Esophagus (tissue), 2 donors: ENCODE measurements around the gene TMEM175. TPM values are rescaled to one million over a fixed set of nuclear protein-coding genes. Genes with fewer than 3 reads are reported as not detected.

Source experiments
- H3K27ac ChIP-seq, 2 donors: one replicate each; pipeline ENCODE4 v1.5.1; 2013; ENCODE audit warnings: low read depth in 2 of 2, mild to moderate bottlenecking in 2 of 2, inconsistent platforms in 1 of 2, low read length in 1 of 2, moderate library complexity in 1 of 2
- H3K27me3 ChIP-seq, 2 donors: one replicate each; pipeline ENCODE4 v1.6.1; 2013; ENCODE audit warnings: low read length in 2 of 2, control low read depth in 1 of 2, mild to moderate bottlenecking in 1 of 2; ENCODE audit not compliant: insufficient read depth in 2 of 2, control insufficient read depth in 1 of 2
- H3K36me3 ChIP-seq, 2 donors: one replicate each; pipeline ENCODE4 v1.6.1; 2013; ENCODE audit warnings: low read length in 1 of 2; ENCODE audit not compliant: control insufficient read depth in 2 of 2, insufficient read depth in 2 of 2
- H3K4me1 ChIP-seq, 2 donors: one replicate each; pipeline ENCODE4 v1.6.1; 2013; ENCODE audit warnings: low read length in 1 of 2; ENCODE audit not compliant: control insufficient read depth in 2 of 2, insufficient read depth in 2 of 2
- H3K4me3 ChIP-seq, 2 donors: one replicate each; pipeline ENCODE4 v1.5.1; 2013; ENCODE audit warnings: low read length in 2 of 2, mild to moderate bottlenecking in 2 of 2, low read depth in 1 of 2, moderate library complexity in 1 of 2
- H3K9me3 ChIP-seq, 2 donors: one replicate each; pipeline ENCODE4 v1.6.1; 2013; ENCODE audit warnings: mild to moderate bottlenecking in 2 of 2, low read depth in 1 of 2, low read length in 1 of 2, moderate library complexity in 1 of 2; ENCODE audit not compliant: control insufficient read depth in 2 of 2, insufficient read depth in 1 of 2
- WGBS, 2 donors: extraction: QIAGEN DNeasy Blood & Tissue Kit; methylation state at CpG; one replicate each; pipeline ENCODE4 v1.1.7; 2013; 5-methylcytosine and 5-hydroxymethylcytosine counted together
- polyA plus RNA-seq, 2 donors: library from polyadenylated mRNA; stranded (reverse); fragments of 200-250 nt; gene quantifications; one replicate each; pipeline ENCODE4 v1.2.3, GENCODE V29; 2013
- donor health status: healthy with polysubstance abuse.
- donor health status: Bipolar disorder and iron deficiency.

Gene TMEM175
- polyA plus RNA-seq, 2 donors = 16.6 to 32.2 TPM

DNA sequence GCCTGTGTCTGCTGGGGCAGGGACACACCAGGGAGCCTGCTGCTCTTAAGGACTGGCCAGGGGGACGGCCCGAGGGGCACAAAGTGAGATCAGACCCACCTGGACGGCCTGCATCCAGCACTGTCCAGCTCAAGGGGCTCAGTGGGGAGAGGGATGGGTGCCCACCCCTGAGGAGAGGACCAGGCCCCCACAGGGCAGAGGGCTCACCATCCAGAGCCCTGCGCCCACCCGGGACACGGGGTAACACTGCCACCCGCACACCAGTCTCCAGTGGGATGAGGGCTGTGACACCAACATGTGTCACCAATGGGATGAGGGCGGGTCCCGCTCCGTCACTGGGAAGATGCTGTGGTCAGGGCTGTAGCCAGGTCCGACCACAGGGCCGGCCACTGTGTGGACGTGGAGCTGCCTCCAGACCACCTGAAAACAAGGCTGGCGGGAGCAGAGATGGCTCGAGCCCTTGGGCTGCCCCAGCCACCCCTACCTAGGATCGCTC lies 27.9 kb downstream of the TMEM175 start:
- Histone ChIP-seq H3K4me3 (no peak overlapping the region), H3K27ac (no peak overlapping the region), H3K36me3 (peaks cover 5 to 48% of the 10 kb centered on the region in 2 donors), H3K9me3 (no peaks in the 10 kb centered on the region), H3K27me3 (no peaks in the 10 kb centered on the region), H3K4me1 (peaks cover 7 to 28% of the 10 kb centered on the region in 2 donors)
- 89% methylated on average over 15 to 16 of the region's 16 CpGs for WGBS, 2 donors

DNA sequence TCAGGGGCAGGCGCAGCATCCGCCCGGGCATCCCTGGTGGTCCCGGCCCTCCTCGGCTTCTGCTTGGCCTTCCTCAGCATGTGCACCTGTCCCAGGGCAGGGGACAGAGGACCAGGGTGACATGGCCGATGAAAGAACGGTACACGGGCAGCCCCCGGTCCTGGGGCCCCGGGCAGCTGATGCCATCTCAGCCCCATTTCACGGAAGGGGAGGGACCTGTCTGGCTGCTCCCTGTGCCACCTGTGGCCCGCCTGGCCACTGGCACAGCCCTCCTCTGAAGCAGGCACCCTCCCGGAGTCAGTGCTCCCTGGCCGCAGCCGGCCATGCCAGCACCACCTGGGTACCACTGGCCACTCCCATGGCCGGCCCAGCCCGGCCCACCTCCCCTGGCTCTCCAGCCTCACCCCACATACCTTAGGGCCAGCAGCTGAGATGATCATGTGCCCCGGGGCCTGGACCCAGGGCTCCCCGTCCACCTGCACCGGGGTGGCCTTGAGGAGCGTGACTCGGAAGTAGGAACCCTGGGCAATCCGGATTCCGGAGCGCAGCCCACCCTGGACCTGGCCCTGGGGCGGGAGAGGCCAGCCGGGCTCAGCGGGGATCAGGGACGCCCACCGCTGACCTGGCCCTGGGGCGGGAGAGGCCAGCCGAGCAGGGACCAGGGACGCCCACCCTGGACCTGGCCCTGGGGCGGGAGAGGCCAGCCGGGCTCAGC lies 28.5 kb downstream of the TMEM175 start:
- H3K27me3 ChIP-seq = no peaks in the 10 kb centered on the region
- no peaks in the 10 kb centered on the region for H3K9me3 ChIP-seq
- H3K36me3 ChIP-seq = peaks cover 5 to 55% of the 10 kb centered on the region in 2 donors
- 89 to 90% methylated on average over 32 to 35 of the region's 35 CpGs for WGBS, 2 donors
- no peak overlapping the region for H3K27ac ChIP-seq
- peaks cover 7 to 28% of the 10 kb centered on the region in 2 donors for H3K4me1 ChIP-seq
- no peak overlapping the region for H3K4me3 ChIP-seq

DNA sequence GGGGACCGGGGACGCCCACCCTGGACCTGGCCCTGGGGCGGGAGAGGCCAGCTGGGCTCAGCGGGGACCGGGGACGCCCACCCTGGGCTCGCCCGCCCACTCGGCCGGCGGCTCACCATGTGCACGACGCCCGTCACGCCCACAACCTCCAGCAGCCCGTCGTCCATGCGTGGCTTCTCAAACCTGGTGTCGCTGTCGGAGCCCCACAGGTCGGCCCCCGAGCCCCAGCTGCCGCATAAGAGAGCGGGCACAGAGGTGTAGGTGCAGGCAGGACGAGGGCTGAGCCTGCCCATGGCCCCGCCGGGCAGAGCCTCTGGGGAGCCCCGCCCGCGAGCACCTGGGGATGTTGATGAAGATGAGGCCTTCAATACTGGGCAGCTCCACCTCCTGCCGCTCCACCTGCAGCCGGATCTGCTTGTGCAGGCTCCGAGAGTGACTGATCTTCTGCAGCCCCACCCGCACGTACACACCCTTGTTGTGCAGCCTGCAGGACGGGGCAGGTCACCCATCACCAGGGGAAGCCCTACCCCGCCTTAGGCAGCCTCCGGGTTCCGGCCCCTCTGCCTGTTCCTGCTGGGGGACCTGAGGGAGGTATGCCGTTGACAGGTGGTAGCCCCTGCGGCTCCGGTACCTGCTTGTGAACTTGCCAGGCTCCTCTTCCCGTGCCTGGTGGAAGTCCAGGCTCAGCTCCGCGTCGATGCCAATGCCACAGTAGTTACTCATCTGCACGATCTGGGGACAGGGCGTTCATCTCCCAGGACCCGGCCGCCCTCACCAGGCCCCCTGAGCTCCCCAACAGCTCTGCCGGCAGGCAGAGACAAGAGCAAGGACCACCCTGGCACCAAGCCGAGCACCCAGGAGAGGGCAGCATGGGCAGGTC lies 29.3 kb downstream of the TMEM175 start:
- Histone ChIP-seq H3K27me3 (no peaks in the 10 kb centered on the region), H3K36me3 (peaks cover 5 to 62% of the 10 kb centered on the region in 2 donors), H3K4me3 (no peak overlapping the region), H3K27ac (peak overlapping the region; percentile 57 to 81), H3K9me3 (no peaks in the 10 kb centered on the region), H3K4me1 (peaks cover 7 to 28% of the 10 kb centered on the region in 2 donors)
- WGBS, 2 donors = 58 to 71% methylated on average over 44 to 52 of the region's 52 CpGs

DNA sequence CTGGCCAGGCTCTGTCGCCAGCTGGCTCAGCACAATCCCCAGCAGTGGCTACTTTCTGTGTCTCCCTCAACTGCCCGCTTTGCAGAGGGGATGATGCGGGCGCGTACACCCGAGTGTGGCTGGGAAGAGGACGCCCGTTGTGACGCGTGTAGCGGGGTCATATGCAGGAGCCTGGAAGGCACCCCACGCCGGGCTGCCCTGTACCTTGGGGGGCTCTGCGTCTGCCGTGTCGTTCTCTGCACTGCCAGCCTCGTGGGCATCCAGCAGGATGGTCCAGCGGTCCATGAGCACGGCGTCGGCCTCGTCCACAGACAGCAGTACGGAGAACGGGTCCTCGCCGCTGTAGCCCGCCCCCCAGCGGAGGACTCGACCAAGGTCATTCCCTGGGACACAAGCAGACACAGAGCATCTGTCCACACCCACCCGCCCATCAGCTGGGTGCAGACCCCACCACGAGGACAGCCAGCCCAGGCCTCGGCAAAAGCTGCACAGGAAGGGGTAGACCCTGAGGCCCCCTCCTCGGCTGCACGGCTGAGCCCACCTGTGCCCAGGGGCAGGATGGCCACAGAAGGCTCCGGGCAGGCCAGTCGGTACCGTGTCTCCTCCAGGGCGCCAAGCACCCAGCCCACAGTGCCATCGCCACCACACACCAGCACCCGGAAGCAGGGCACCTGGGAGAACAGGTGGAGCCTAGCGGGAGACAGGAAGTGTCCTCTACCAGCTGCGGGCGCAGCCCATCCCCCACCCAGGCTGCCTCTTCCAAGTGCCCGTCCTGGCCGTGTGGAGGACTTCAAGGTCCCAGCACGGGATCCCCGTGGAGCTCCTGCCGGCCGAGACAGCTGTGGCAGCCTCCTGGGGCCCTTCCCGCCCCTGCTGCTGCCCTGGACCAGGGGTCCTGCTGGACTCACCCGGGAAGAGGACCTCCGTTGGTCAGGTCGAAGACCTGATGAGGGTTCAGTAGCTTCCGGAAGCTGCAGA lies 30.3 kb downstream of the TMEM175 start:
- Histone ChIP-seq H3K27me3 (no peaks in the 10 kb centered on the region), H3K36me3 (peaks cover 5 to 68% of the 10 kb centered on the region in 2 donors), H3K4me1 (peaks cover 7 to 29% of the 10 kb centered on the region in 2 donors), H3K9me3 (no peaks in the 10 kb centered on the region), H3K27ac (peak overlapping the region; percentile 57 to 81), H3K4me3 (no peak overlapping the region)
- WGBS, 2 donors = 85 to 87% methylated on average over 54 of the region's 54 CpGs

DNA sequence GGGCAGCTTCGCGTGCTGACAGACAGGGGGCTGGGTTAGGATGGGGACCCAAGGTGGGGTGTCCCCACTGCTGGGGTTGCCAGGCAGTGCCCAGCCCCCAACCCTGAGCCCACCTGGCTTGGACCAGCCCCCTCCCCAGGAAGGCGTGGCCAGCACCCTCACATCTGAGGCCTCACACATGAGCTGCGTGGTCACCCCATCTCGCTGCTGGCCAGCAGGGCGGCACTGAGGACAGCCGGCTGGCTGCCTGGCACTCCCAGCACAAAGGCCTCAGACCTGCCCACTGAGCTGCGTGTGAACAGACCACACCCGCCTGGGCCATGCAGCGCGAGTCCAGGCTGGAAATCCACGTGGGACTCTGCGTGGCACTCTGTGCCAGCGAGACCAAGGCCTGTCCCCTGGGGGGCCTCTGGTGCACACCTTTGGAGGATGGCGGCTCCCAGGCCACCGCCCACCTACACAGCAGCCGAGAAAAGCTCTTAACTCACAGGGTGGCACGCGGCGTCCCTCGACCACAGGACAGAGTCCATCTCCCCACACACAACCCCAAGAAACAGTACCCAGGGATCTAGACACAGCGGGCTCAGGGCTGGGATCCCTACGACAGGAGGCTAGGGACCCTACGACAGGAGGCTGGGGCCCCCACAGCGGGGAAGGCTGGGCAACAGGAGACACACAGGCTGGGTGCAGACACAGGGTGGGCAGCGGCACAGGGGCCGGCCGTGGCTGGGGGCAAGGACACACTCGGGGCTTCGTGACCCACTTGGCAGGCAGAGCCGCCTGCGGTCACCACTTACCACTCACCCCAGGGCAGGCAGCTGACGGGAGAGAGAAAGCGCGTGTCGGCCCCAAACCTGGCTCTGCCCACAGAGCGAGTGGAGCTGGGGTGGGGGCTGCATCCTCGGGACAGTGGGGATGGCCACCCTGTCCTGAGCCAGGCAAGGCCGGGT lies 31.3 kb downstream of the TMEM175 start:
- Histone ChIP-seq H3K27me3 (no peaks in the 10 kb centered on the region), H3K4me3 (no peak overlapping the region), H3K4me1 (peaks cover 7 to 32% of the 10 kb centered on the region in 2 donors), H3K9me3 (no peaks in the 10 kb centered on the region), H3K36me3 (peaks cover 1 to 60% of the 10 kb centered on the region in 2 donors), H3K27ac (peak overlapping the region in 1 of 2 donors; percentile 0)
- 82 to 86% methylated on average over 39 of the region's 39 CpGs for whole genome bisulfite sequencing, 2 donors

DNA sequence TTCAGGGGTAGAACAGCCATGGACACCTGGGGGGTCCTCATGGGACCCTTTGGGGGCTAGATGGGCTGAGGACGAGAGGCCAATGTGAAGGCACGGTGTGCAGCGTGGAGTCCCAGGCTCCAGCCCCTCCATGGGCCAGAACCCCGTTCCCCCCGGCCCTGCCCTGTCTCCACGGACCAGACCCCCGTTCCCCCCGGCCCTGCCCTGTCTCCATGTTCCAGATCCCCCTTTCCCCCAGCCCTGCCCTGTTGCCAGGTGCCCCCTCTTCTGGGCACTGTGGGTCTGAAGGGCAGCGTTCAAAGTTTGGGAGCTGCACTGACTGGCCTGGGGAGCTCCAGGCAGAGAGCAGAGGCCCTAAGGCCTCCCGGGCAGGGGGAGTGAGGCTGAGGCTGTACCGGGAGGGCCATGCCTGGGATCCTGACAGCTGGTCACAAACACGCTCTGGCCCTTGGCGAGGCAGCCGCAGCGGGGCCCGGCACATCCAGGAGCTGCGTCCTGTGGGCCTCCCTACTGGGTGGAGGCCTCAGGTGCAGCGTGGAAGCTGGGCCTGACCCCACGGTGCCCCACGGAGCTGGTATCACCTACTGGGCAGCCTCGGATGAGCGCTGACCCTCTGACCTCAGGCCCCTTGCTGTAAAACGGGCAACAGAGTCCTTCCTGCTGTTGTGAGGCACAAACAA lies 32.2 kb downstream of the TMEM175 start:
- H3K4me3 ChIP-seq = no peak overlapping the region
- H3K27me3 ChIP-seq = no peaks in the 10 kb centered on the region
- H3K9me3 ChIP-seq = no peaks in the 10 kb centered on the region
- peaks cover 0 to 53% of the 10 kb centered on the region in 2 donors for H3K36me3 ChIP-seq
- WGBS, 2 donors = 91 to 92% methylated on average over 23 of the region's 23 CpGs
- no peak overlapping the region for H3K27ac ChIP-seq
- peaks cover 7 to 37% of the 10 kb centered on the region in 2 donors for H3K4me1 ChIP-seq

DNA sequence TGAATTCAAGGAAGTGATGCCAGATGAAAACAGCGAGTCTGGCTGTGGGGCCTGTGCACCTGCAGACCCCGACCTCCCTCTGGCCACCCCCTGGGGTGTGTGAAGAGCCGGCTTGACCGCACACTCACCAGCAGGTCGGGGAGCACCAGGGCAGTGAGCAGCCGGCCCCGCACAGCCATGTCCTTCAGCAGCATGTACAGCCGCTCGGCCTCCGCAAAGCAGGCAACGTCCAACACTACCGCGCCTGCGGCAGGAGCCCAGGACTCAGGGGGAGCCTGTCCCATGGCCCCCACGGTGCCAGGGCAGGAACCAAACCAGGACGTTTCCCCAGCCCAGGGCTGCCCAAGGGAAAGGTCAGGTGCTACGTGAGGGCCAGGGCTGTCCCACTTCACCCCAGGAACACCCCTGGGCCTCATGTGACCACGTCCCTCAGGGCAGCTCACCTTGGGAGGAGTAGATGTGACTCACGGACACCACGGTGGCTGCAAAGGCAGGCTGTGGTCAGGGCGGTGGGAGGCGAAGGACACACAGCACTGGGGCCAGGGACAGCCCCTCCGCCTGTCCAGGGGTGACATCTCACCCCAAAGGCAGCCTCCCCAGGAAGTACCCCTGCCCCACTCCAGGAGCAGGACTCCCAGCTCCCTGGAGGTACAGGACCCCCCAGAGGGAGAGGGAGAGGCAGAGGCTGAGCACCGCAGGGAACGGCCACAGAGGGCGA lies 32.9 kb downstream of the TMEM175 start:
- no peak overlapping the region for H3K27ac ChIP-seq
- peaks cover 7 to 37% of the 10 kb centered on the region in 2 donors for H3K4me1 ChIP-seq
- peaks cover 0 to 49% of the 10 kb centered on the region in 2 donors for H3K36me3 ChIP-seq
- no peaks in the 10 kb centered on the region for H3K9me3 ChIP-seq
- 90 to 91% methylated on average over 25 to 26 of the region's 26 CpGs for WGBS, 2 donors
- no peaks in the 10 kb centered on the region for H3K27me3 ChIP-seq
- H3K4me3 ChIP-seq = no peak overlapping the region
